ENCODE measurements around the gene CEMIP. TPM values are rescaled to one million over a fixed set of nuclear protein-coding genes. Genes with fewer than 3 reads are reported as not detected.

CEMIP gene
- polyA plus RNA-seq, 3 donors, result not detected

DNA sequence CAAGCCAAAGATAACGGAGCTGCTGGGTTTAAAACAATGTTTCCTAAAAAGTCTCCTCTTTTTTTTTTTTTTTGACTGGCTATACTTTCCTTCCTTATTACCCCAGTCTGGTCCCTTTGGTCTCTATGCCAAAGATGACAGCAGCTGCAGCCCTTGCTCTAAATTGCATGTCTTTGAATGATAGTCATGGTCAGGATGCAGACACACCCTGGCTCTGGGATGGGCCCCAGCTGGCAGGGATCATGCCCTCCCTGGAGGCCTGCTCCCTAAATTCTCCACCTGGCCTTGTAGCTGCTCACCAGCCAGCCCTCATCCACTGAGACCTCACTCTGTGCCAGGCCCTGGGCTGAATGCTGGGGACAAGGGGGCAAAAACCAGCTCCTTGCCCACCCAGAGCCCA is 114.6 kb downstream of the CEMIP start:
- H3K4me1 Mint-ChIP-seq, result peaks cover 10% of the 10 kb centered on the region
- Histone ChIP-seq H3K36me3 (replicated peaks in 1 of 2; ENCODE audit: control insufficient read depth in 1 of 2, insufficient read depth in 2 of 2, low read length in 2 of 2) (no peaks in the 10 kb centered on the region), H3K4me2 (replicated peaks; ENCODE audit: extremely low read depth, low read length, poor library complexity, severe bottlenecking) (no peak overlapping the region), H2AFZ (ENCODE audit: insufficient read depth, low read depth, low read length, poor library complexity, severe bottlenecking) (no peak overlapping the region), H3K79me2 (ENCODE audit: insufficient read depth, low read length) (no peaks in the 10 kb centered on the region), H4K20me1 (ENCODE audit: insufficient read depth, low read length) (no peaks in the 10 kb centered on the region), H3K4me1 (ENCODE audit: control insufficient read depth in 1 of 2, insufficient read depth in 2 of 2, low read length in 2 of 2) (no peaks in the 10 kb centered on the region), H3K9ac (ENCODE audit: insufficient read depth, low read length, poor library complexity, severe bottlenecking) (no peak overlapping the region), H3K4me3 (replicated peaks in 1 of 3; ENCODE audit: low read depth in 2 of 3, low read length in 3 of 3) (no peak overlapping the region), H3K9me3 (replicated peaks in 1 of 2; ENCODE audit: control insufficient read depth in 1 of 2, insufficient read depth in 1 of 2, low read length in 2 of 2) (peaks cover 4 to 6% of the 10 kb centered on the region in 2 donors), H3K27me3 (ENCODE audit: control insufficient read depth in 2 of 2, insufficient read depth in 2 of 2, low read length in 2 of 2) (no peaks in the 10 kb centered on the region), H3K27ac (ENCODE audit: low read depth in 1 of 2, low read length in 2 of 2) (no peak overlapping the region)
- DNase-seq, result no peak
- H3K36me3 Mint-ChIP-seq, result no peaks in the 10 kb centered on the region
- WGBS (ENCODE audit: insufficient coverage), result no CpG with 5 or more reads among the region's 1 CpG
- H3K9me3 Mint-ChIP-seq, result peaks cover 0 to 6% (median 3%) of the 10 kb centered on the region in 7 donors
- H3K4me3 Mint-ChIP-seq, result no peak overlapping the region
- intact Hi-C loops (cut with micrococcal nuclease), result no loop called here
- TF ChIP-seq, protein P1, sequence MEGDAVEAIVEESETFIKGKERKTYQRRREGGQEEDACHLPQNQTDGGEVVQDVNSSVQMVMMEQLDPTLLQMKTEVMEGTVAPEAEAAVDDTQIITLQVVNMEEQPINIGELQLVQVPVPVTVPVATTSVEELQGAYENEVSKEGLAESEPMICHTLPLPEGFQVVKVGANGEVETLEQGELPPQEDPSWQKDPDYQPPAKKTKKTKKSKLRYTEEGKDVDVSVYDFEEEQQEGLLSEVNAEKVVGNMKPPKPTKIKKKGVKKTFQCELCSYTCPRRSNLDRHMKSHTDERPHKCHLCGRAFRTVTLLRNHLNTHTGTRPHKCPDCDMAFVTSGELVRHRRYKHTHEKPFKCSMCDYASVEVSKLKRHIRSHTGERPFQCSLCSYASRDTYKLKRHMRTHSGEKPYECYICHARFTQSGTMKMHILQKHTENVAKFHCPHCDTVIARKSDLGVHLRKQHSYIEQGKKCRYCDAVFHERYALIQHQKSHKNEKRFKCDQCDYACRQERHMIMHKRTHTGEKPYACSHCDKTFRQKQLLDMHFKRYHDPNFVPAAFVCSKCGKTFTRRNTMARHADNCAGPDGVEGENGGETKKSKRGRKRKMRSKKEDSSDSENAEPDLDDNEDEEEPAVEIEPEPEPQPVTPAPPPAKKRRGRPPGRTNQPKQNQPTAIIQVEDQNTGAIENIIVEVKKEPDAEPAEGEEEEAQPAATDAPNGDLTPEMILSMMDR (IDR thresholded peaks at IDR 0.05), result no peak
- no peak overlapping the region for H3K27ac Mint-ChIP-seq
- H3K27me3 Mint-ChIP-seq (ENCODE audit: low read depth in 3 of 3), result no peaks in the 10 kb centered on the region

DNA sequence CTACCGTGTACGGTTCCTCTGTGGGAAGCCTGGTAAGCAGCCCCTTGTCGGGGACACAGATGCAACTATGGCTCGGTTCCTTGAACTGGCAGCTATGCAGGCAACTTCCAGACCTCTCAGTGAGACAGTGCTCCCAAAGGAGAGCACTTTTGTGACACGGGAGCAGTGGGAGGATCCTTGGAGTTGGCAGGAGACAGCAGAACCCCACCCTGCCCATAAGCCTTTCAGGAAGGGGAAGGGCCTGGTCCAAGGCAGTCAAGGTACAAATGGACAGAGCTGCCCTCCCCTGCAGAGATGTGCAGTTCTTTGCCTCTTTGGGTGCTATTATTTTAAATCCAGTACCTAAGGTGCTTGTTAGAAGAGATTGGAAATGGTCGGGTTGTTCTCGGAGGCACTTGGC is 115.9 kb downstream of the CEMIP start:
- WGBS (ENCODE audit: insufficient coverage), result 90% methylated on average over 5 of the region's 7 CpGs
- no peak overlapping the region for H3K4me3 Mint-ChIP-seq
- no peak overlapping the region for H3K4me3 ChIP-seq (replicated peaks in 1 of 3; ENCODE audit: low read depth in 2 of 3, low read length in 3 of 3)
- peaks cover 10% of the 10 kb centered on the region for H3K4me1 Mint-ChIP-seq
- no peaks in the 10 kb centered on the region for H3K79me2 ChIP-seq (ENCODE audit: insufficient read depth, low read length)
- no peaks in the 10 kb centered on the region for H3K4me1 ChIP-seq (ENCODE audit: control insufficient read depth in 1 of 2, insufficient read depth in 2 of 2, low read length in 2 of 2)
- no peak overlapping the region for H3K27ac Mint-ChIP-seq
- TF ChIP-seq, protein P1 (IDR thresholded peaks at IDR 0.05), result no peak
- no peak overlapping the region for H3K4me2 ChIP-seq (replicated peaks; ENCODE audit: extremely low read depth, low read length, poor library complexity, severe bottlenecking)
- no peaks in the 10 kb centered on the region for H3K36me3 Mint-ChIP-seq
- no peak for DNase-seq
- H3K27me3 Mint-ChIP-seq (ENCODE audit: low read depth in 3 of 3), result no peaks in the 10 kb centered on the region
- no peak overlapping the region for H2AFZ ChIP-seq (ENCODE audit: insufficient read depth, low read depth, low read length, poor library complexity, severe bottlenecking)
- intact Hi-C loops (cut with micrococcal nuclease), result no loop called here
- H3K27me3 ChIP-seq (ENCODE audit: control insufficient read depth in 2 of 2, insufficient read depth in 2 of 2, low read length in 2 of 2), result no peaks in the 10 kb centered on the region
- peaks cover 4 to 6% of the 10 kb centered on the region in 2 donors for H3K9me3 ChIP-seq (replicated peaks in 1 of 2; ENCODE audit: control insufficient read depth in 1 of 2, insufficient read depth in 1 of 2, low read length in 2 of 2)
- peaks cover 0 to 6% (median 3%) of the 10 kb centered on the region in 7 donors for H3K9me3 Mint-ChIP-seq
- no peak overlapping the region for H3K9ac ChIP-seq (ENCODE audit: insufficient read depth, low read length, poor library complexity, severe bottlenecking)
- no peak overlapping the region for H3K27ac ChIP-seq (ENCODE audit: low read depth in 1 of 2, low read length in 2 of 2)
- no peaks in the 10 kb centered on the region for H3K36me3 ChIP-seq (replicated peaks in 1 of 2; ENCODE audit: control insufficient read depth in 1 of 2, insufficient read depth in 2 of 2, low read length in 2 of 2)
- H4K20me1 ChIP-seq (ENCODE audit: insufficient read depth, low read length), result no peaks in the 10 kb centered on the region
